ENCODE measurements around the gene IPMK.

DNA sequence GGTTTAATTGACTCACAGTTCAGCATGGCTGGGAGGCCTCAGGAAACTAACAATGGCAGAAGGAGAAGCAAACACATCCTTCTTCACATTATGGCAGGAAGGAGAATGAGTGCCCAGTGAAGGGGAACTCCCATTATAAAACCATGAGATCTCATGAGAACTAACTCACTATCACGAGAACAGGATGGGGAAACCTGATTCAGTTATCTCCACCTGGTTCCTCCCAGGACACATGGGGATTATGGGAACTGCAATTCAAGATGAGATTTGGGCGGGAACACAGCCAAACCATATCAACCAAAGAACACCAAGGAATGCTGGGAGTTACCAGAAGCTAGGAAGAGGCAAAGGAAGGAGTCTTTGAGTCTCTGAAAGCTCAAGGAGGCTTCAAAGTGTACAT is 94.3 kb downstream of the IPMK start:
- TF ChIP-seq, protein P1, sequence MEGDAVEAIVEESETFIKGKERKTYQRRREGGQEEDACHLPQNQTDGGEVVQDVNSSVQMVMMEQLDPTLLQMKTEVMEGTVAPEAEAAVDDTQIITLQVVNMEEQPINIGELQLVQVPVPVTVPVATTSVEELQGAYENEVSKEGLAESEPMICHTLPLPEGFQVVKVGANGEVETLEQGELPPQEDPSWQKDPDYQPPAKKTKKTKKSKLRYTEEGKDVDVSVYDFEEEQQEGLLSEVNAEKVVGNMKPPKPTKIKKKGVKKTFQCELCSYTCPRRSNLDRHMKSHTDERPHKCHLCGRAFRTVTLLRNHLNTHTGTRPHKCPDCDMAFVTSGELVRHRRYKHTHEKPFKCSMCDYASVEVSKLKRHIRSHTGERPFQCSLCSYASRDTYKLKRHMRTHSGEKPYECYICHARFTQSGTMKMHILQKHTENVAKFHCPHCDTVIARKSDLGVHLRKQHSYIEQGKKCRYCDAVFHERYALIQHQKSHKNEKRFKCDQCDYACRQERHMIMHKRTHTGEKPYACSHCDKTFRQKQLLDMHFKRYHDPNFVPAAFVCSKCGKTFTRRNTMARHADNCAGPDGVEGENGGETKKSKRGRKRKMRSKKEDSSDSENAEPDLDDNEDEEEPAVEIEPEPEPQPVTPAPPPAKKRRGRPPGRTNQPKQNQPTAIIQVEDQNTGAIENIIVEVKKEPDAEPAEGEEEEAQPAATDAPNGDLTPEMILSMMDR (IDR thresholded peaks at IDR 0.05), result no peak
- no peak for TF ChIP-seq POLR2A (IDR thresholded peaks at IDR 0.05)

All from body of pancreas (tissue), 4 donors.